HG03469 (cell line): ENCODE data around the gene CHRNE.
"Not testable (repeated sequence)": the region's sequence is repeated elsewhere in the genome, so short reads cannot be mapped to it uniquely, and the experiment has no call there.

ENCODE experiments used
- ATAC-seq: cut with Tn5 transposase; IDR thresholded peaks from one replicate; pipeline ENCODE4 v1.9.1; 2021; ENCODE audit warnings: mild to moderate bottlenecking, moderate library complexity, moderate number of reproducible peaks; ENCODE audit not compliant: unreplicated experiment

The CHRNE gene

GRCh38 chr17:4891411-4892410, 11.2 kb downstream of the CHRNE start:
- no peak for ATAC-seq

GRCh38 chr17:4887581-4887980, 15.3 kb downstream of the CHRNE start:
- no peak for ATAC-seq

- ATAC-seq, result no peak
Measured at GRCh38 chr17:4886830-4887229, 16.1 kb downstream of the CHRNE start.

GRCh38 chr17:4884489-4884888, 18.4 kb downstream of the CHRNE start:
- no peak for ATAC-seq

- ATAC-seq, result no peak
Measured at GRCh38 chr17:4881761-4882555, 20.9 kb downstream of the CHRNE start.

GRCh38 chr17:4880857-4881256, 22.0 kb downstream of the CHRNE start:
- no peak for ATAC-seq

GRCh38 chr17:4879601-4880000, 23.3 kb downstream of the CHRNE start:
- ATAC-seq, result no peak

- ATAC-seq, result no peak
Measured at GRCh38 chr17:4877089-4877488, 25.8 kb downstream of the CHRNE start.

GRCh38 chr17:4872786-4873185, 30.1 kb downstream of the CHRNE start:
- ATAC-seq, result no peak

- ATAC-seq, result no peak
Measured at GRCh38 chr17:4870855-4871254, 32.0 kb downstream of the CHRNE start.

- ATAC-seq, result not testable (repeated sequence)
Measured at GRCh38 chr17:4869058-4869998, 33.6 kb downstream of the CHRNE start.

GRCh38 chr17:4867535-4867934, 35.4 kb downstream of the CHRNE start:
- not testable (repeated sequence) for ATAC-seq

GRCh38 chr17:4863321-4863720, 39.6 kb downstream of the CHRNE start:
- no peak for ATAC-seq

GRCh38 chr17:4862720-4863119, 40.2 kb downstream of the CHRNE start:
- no peak for ATAC-seq

- ATAC-seq, result no peak
Measured at GRCh38 chr17:4861052-4861451, 41.8 kb downstream of the CHRNE start.

- no peak for ATAC-seq
Measured at GRCh38 chr17:4860651-4861050, 42.2 kb downstream of the CHRNE start.

- no peak for ATAC-seq
Measured at GRCh38 chr17:4859816-4860625, 42.9 kb downstream of the CHRNE start.

GRCh38 chr17:4858882-4859260, 44.0 kb downstream of the CHRNE start:
- ATAC-seq, result no peak

- no peak for ATAC-seq
Measured at GRCh38 chr17:4858068-4858881, 44.6 kb downstream of the CHRNE start.
